ENCODE data around the gene FOXN3. TPM values are rescaled to one million over a fixed set of nuclear protein-coding genes. Genes with fewer than 3 reads are reported as not detected.
"Not testable (repeated sequence)": the region's sequence is repeated elsewhere in the genome, so short reads cannot be mapped to it uniquely, and the experiment has no call there.

FOXN3 gene
- total and polyA plus RNA-seq, 2 donors (not counting 1 experiment from before 2014, with no cell fraction given): 27.9 to 33.3 TPM

GRCh38 chr14:89160437-89160836 lies 256.6 kb downstream of the FOXN3 start:
- Histone ChIP-seq H3K27me3 (ENCODE audit: control insufficient read depth, insufficient read depth, low read length) (no peaks in the 10 kb centered on the region), H3K9me3 (ENCODE audit: control insufficient read depth, insufficient read depth, low read depth, low read length) (no peaks in the 10 kb centered on the region), H3K4me2 (ENCODE audit: extremely low read depth, insufficient read depth, low read length) (no peak overlapping the region), H3K9ac (ENCODE audit: insufficient read depth, low read length) (no peak overlapping the region), H3K4me1 (ENCODE audit: control insufficient read depth, extremely low read depth, insufficient read depth, low read length) (no peaks in the 10 kb centered on the region), H4K20me1 (ENCODE audit: control insufficient read depth, extremely low read depth, insufficient read depth, low read length) (no peaks in the 10 kb centered on the region), H2AFZ (ENCODE audit: low read length) (no peak overlapping the region), H3K4me3 (replicated peaks in 1 of 4; ENCODE audit: control extremely low read depth in 1 of 4, insufficient read depth in 1 of 4, low read depth in 3 of 4, low read length in 4 of 4) (no peak overlapping the region), H3K36me3 (ENCODE audit: control insufficient read depth, insufficient read depth, low read length) (peaks cover 5% of the 10 kb centered on the region), H3K27ac (ENCODE audit: insufficient read depth, low read length) (no peak overlapping the region), H3K79me2 (ENCODE audit: control insufficient read depth, insufficient read depth, low read length) (no peaks in the 10 kb centered on the region)
- TF ChIP-seq CTCF (conservative IDR thresholded peaks at IDR 0.05 in 1 of 2, IDR thresholded peaks at IDR 0.05 in 1 of 2; ENCODE audit: low read depth in 1 of 2, low read length in 2 of 2) (no peak), EZH2 (IDR thresholded peaks at IDR 0.05; ENCODE audit: low read length, missing control alignments) (no peak)
- DNase-seq (ENCODE audit: low read depth in 2 of 2): no peak

- no peaks in the 10 kb centered on the region for H4K20me1 ChIP-seq (ENCODE audit: control insufficient read depth, extremely low read depth, insufficient read depth, low read length)
- TF ChIP-seq EZH2 (IDR thresholded peaks at IDR 0.05; ENCODE audit: low read length, missing control alignments) (no peak), CTCF (conservative IDR thresholded peaks at IDR 0.05 in 1 of 2, IDR thresholded peaks at IDR 0.05 in 1 of 2; ENCODE audit: low read depth in 1 of 2, low read length in 2 of 2) (no peak)
- H3K36me3 ChIP-seq (ENCODE audit: control insufficient read depth, insufficient read depth, low read length): peaks cover 5% of the 10 kb centered on the region
- no peaks in the 10 kb centered on the region for H3K9me3 ChIP-seq (ENCODE audit: control insufficient read depth, insufficient read depth, low read depth, low read length)
- no peak overlapping the region for H3K9ac ChIP-seq (ENCODE audit: insufficient read depth, low read length)
- H3K4me3 ChIP-seq (replicated peaks in 1 of 4; ENCODE audit: control extremely low read depth in 1 of 4, insufficient read depth in 1 of 4, low read depth in 3 of 4, low read length in 4 of 4): no peak overlapping the region
- no peaks in the 10 kb centered on the region for H3K27me3 ChIP-seq (ENCODE audit: control insufficient read depth, insufficient read depth, low read length)
- no peak overlapping the region for H2AFZ ChIP-seq (ENCODE audit: low read length)
- no peak overlapping the region for H3K4me2 ChIP-seq (ENCODE audit: extremely low read depth, insufficient read depth, low read length)
- DNase-seq (ENCODE audit: low read depth in 2 of 2): no peak
- no peaks in the 10 kb centered on the region for H3K79me2 ChIP-seq (ENCODE audit: control insufficient read depth, insufficient read depth, low read length)
- H3K27ac ChIP-seq (ENCODE audit: insufficient read depth, low read length): no peak overlapping the region
- H3K4me1 ChIP-seq (ENCODE audit: control insufficient read depth, extremely low read depth, insufficient read depth, low read length): no peaks in the 10 kb centered on the region
Measured at GRCh38 chr14:89158701-89159100, 258.3 kb downstream of the FOXN3 start.

- H3K4me2 ChIP-seq (ENCODE audit: extremely low read depth, insufficient read depth, low read length); H3K4me1 ChIP-seq (ENCODE audit: control insufficient read depth, extremely low read depth, insufficient read depth, low read length); H3K4me3 ChIP-seq (replicated peaks in 1 of 4; ENCODE audit: control extremely low read depth in 1 of 4, insufficient read depth in 1 of 4, low read depth in 3 of 4, low read length in 4 of 4); H3K9me3 ChIP-seq (ENCODE audit: control insufficient read depth, insufficient read depth, low read depth, low read length); H3K36me3 ChIP-seq (ENCODE audit: control insufficient read depth, insufficient read depth, low read length); H3K27ac ChIP-seq (ENCODE audit: insufficient read depth, low read length); H2AFZ ChIP-seq (ENCODE audit: low read length); DNase-seq (ENCODE audit: low read depth in 2 of 2); H3K9ac ChIP-seq (ENCODE audit: insufficient read depth, low read length); H4K20me1 ChIP-seq (ENCODE audit: control insufficient read depth, extremely low read depth, insufficient read depth, low read length); H3K79me2 ChIP-seq (ENCODE audit: control insufficient read depth, insufficient read depth, low read length); H3K27me3 ChIP-seq (ENCODE audit: control insufficient read depth, insufficient read depth, low read length): not testable (repeated sequence)
Measured at GRCh38 chr14:89158104-89158503, 258.9 kb downstream of the FOXN3 start.
